NB4 (cell line): ENCODE data around the gene HTR2C.

Experiments
- POLR2A ChIP-seq: IDR thresholded peaks from 2 replicates; pipeline ENCODE4 v1.6.1; 2011; ENCODE audit warnings: mild to moderate bottlenecking; ENCODE audit not compliant: insufficient read length; ENCODE audit errors: extremely low read depth
- TF ChIP-seq, protein P1 (sequence below): IDR thresholded peaks from one replicate; pipeline ENCODE4 v1.5.1; 2012; ENCODE audit warnings: low read depth, low read length

GRCh38 chrX:114800719-114801118 is 216.8 kb downstream of the HTR2C start:
- no peak for TF ChIP-seq POLR2A
- TF ChIP-seq, protein P1, sequence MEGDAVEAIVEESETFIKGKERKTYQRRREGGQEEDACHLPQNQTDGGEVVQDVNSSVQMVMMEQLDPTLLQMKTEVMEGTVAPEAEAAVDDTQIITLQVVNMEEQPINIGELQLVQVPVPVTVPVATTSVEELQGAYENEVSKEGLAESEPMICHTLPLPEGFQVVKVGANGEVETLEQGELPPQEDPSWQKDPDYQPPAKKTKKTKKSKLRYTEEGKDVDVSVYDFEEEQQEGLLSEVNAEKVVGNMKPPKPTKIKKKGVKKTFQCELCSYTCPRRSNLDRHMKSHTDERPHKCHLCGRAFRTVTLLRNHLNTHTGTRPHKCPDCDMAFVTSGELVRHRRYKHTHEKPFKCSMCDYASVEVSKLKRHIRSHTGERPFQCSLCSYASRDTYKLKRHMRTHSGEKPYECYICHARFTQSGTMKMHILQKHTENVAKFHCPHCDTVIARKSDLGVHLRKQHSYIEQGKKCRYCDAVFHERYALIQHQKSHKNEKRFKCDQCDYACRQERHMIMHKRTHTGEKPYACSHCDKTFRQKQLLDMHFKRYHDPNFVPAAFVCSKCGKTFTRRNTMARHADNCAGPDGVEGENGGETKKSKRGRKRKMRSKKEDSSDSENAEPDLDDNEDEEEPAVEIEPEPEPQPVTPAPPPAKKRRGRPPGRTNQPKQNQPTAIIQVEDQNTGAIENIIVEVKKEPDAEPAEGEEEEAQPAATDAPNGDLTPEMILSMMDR = no peak
